ENCODE results near the gene LTB4R2. TPM values are rescaled to one million over a fixed set of nuclear protein-coding genes. Genes with fewer than 3 reads are reported as not detected.

The LTB4R2 gene
- total RNA-seq, 2 experiments from 2014 or later: 17.8 to 18.7 TPM

GRCh38 chr14:24268225-24268624 lies 41.7 kb upstream of the LTB4R2 start:
- Mint-ChIP-seq H3K9me3 (ENCODE audit: insufficient read depth) (no peaks in the 10 kb centered on the region), H3K27me3 (ENCODE audit: low read depth) (no peaks in the 10 kb centered on the region), H3K27ac (no peak overlapping the region), H3K4me3 (no peak overlapping the region), H3K4me1 (ENCODE audit: low read depth) (peaks cover 33% of the 10 kb centered on the region), H3K36me3 (ENCODE audit: low read depth) (peaks cover 21% of the 10 kb centered on the region)
- ATAC-seq: no peak
- POLR2A ChIA-PET: interaction anchor here (1.3 to 5.0 kb wide), 2 partner anchors 21 to 26 kb away, joined by 3 to 48 read pairs; partner anchors contain the start of gene TINF2
- CTCF ChIA-PET: interaction anchor here (1.9 to 8.7 kb wide), 2 partner anchors 26 to 29 kb away, joined by 5 to 98 read pairs; partner anchors contain the start of gene TINF2
- DNase-seq: no peak

GRCh38 chr14:24269368-24269767 lies 40.6 kb upstream of the LTB4R2 start:
- H3K4me1 Mint-ChIP-seq (ENCODE audit: low read depth): peaks cover 45% of the 10 kb centered on the region
- CTCF ChIA-PET: interaction anchor here (3.2 to 8.7 kb wide), 5 partner anchors 12 to 29 kb away, joined by 16 to 98 read pairs (median 54); partner anchors contain the start of genes DHRS1, NOP9 and TINF2

GRCh38 chr14:24269910-24270536 lies 39.9 kb upstream of the LTB4R2 start:
- no peaks in the 10 kb centered on the region for H3K9me3 Mint-ChIP-seq (ENCODE audit: insufficient read depth)
- H3K4me1 Mint-ChIP-seq (ENCODE audit: low read depth): peaks cover 46% of the 10 kb centered on the region
- no peak for ATAC-seq
- H3K27me3 Mint-ChIP-seq (ENCODE audit: low read depth): no peaks in the 10 kb centered on the region
- no peak for DNase-seq
- peak overlapping the region; percentile 91 for H3K27ac Mint-ChIP-seq
- ChIA-PET CTCF (interaction anchor here (1.3 to 8.7 kb wide), 9 partner anchors 8 to 156 kb away, joined by 4 to 98 read pairs (median 24); partner anchors contain the start of genes CIDEB, DCAF11, DHRS1 and NOP9), POLR2A (interaction anchor here (0.7 to 5.0 kb wide), 9 partner anchors 13 to 160 kb away, joined by 3 to 48 read pairs (median 13); partner anchors contain the start of genes CBLN3, CHMP4A, DHRS1 and KHNYN)
- peak overlapping the region; percentile 90 for H3K4me3 Mint-ChIP-seq
- peaks cover 21% of the 10 kb centered on the region for H3K36me3 Mint-ChIP-seq (ENCODE audit: low read depth)

More at GRCh38 chr14:24269368-24269767, 40.6 kb upstream of the LTB4R2 start:
- H3K9me3 Mint-ChIP-seq (ENCODE audit: insufficient read depth): no peaks in the 10 kb centered on the region
- no peak overlapping the region for H3K4me3 Mint-ChIP-seq
- DNase-seq (no peak), ATAC-seq (no peak)
- peaks cover 21% of the 10 kb centered on the region for H3K36me3 Mint-ChIP-seq (ENCODE audit: low read depth)
- POLR2A ChIA-PET: interaction anchor here (0.7 to 5.0 kb wide), 4 partner anchors 22 to 54 kb away, joined by 3 to 48 read pairs (median 4); partner anchors contain the start of genes MDP1 and TINF2
- H3K27ac Mint-ChIP-seq: no peak overlapping the region
- no peaks in the 10 kb centered on the region for H3K27me3 Mint-ChIP-seq (ENCODE audit: low read depth)

- ChIA-PET CTCF (interaction anchor here (0.7 to 8.7 kb wide), 17 partner anchors 9 to 215 kb away, joined by 3 to 98 read pairs (median 6); partner anchors contain the start of genes CHMP4A, CIDEB, DCAF11 and DHRS1), POLR2A (interaction anchor here (0.6 to 5.0 kb wide), 17 partner anchors 9 to 160 kb away, joined by 3 to 48 read pairs (median 7); partner anchors contain the start of genes CBLN3, CHMP4A, DHRS1 and GMPR2)
- ATAC-seq (no peak), DNase-seq (no peak)
- Mint-ChIP-seq H3K4me3 (peak overlapping the region; percentile 90), H3K4me1 (ENCODE audit: low read depth) (peaks cover 47% of the 10 kb centered on the region), H3K27me3 (ENCODE audit: low read depth) (no peaks in the 10 kb centered on the region), H3K36me3 (ENCODE audit: low read depth) (peaks cover 21% of the 10 kb centered on the region), H3K9me3 (ENCODE audit: insufficient read depth) (no peaks in the 10 kb centered on the region), H3K27ac (peak overlapping the region; percentile 91)
These were observed 39.3 kb upstream of the LTB4R2 start for GRCh38 chr14:24270537-24271133.

- ChIA-PET POLR2A (interaction anchor here (0.6 to 5.0 kb wide), 20 partner anchors 9 to 159 kb away, joined by 3 to 48 read pairs (median 6); partner anchors contain the start of genes CBLN3, CHMP4A, DHRS1 and GMPR2), CTCF (interaction anchor here (0.7 to 8.7 kb wide), 19 partner anchors 9 to 216 kb away, joined by 3 to 98 read pairs (median 5); partner anchors contain the start of genes CHMP4A, CIDEB, DCAF11 and DHRS1)
- Mint-ChIP-seq H3K4me1 (ENCODE audit: low read depth) (peaks cover 47% of the 10 kb centered on the region), H3K27ac (peak within 1 kb of the TSS; percentile 91), H3K4me3 (peak within 1 kb of the TSS; percentile 90), H3K27me3 (ENCODE audit: low read depth) (no peaks in the 10 kb centered on the region), H3K36me3 (ENCODE audit: low read depth) (peaks cover 19% of the 10 kb centered on the region), H3K9me3 (ENCODE audit: insufficient read depth) (no peaks in the 10 kb centered on the region)
- ATAC-seq (peak; percentile 94), DNase-seq (peak; percentile 93)
These were observed 38.7 kb upstream of the LTB4R2 start, which contains the start of gene RABGGTA for GRCh38 chr14:24271134-24271833. TSS of gene RABGGTA (minus strand) at chr14:24271597. CDS start at chr14:24271115, 482 bp downstream.

GRCh38 chr14:24271834-24272263 lies 38.1 kb upstream of the LTB4R2 start:
- CTCF ChIA-PET: interaction anchor here (1.0 to 8.7 kb wide), 14 partner anchors 9 to 216 kb away, joined by 3 to 98 read pairs (median 13); partner anchors contain the start of genes CHMP4A, CIDEB, DCAF11 and DHRS1
- H3K36me3 Mint-ChIP-seq (ENCODE audit: low read depth): peaks cover 13% of the 10 kb centered on the region

GRCh38 chr14:24272467-24272866 lies 37.5 kb upstream of the LTB4R2 start:
- H3K4me1 Mint-ChIP-seq (ENCODE audit: low read depth): peaks cover 50% of the 10 kb centered on the region
- CTCF ChIA-PET: interaction anchor here (1.0 to 8.7 kb wide), 8 partner anchors 19 to 38 kb away, joined by 3 to 98 read pairs (median 22); partner anchors contain the start of genes CIDEB, DHRS1, LTB4R2 and NOP9
- H3K36me3 Mint-ChIP-seq (ENCODE audit: low read depth): peaks cover 9% of the 10 kb centered on the region

More at GRCh38 chr14:24271834-24272263, 38.1 kb upstream of the LTB4R2 start:
- H3K9me3 Mint-ChIP-seq (ENCODE audit: insufficient read depth): no peaks in the 10 kb centered on the region
- DNase-seq (no peak), ATAC-seq (no peak)
- peak overlapping the region; percentile 91 for H3K27ac Mint-ChIP-seq
- H3K4me1 Mint-ChIP-seq (ENCODE audit: low read depth): peaks cover 47% of the 10 kb centered on the region
- H3K27me3 Mint-ChIP-seq (ENCODE audit: low read depth): no peaks in the 10 kb centered on the region
- peak overlapping the region; percentile 90 for H3K4me3 Mint-ChIP-seq
- POLR2A ChIA-PET: interaction anchor here (0.7 to 5.0 kb wide), 16 partner anchors 8 to 159 kb away, joined by 3 to 48 read pairs (median 7); partner anchors contain the start of genes CBLN3, CHMP4A, DHRS1 and GMPR2

GRCh38 chr14:24273422-24273998 lies 36.4 kb upstream of the LTB4R2 start:
- Mint-ChIP-seq H3K27ac (peak overlapping the region; percentile 82), H3K4me1 (ENCODE audit: low read depth) (peaks cover 60% of the 10 kb centered on the region), H3K36me3 (ENCODE audit: low read depth) (peaks cover 7% of the 10 kb centered on the region), H3K9me3 (ENCODE audit: insufficient read depth) (no peaks in the 10 kb centered on the region), H3K27me3 (ENCODE audit: low read depth) (no peaks in the 10 kb centered on the region), H3K4me3 (no peak overlapping the region)
- CTCF ChIA-PET: interaction anchor here (0.7 to 8.7 kb wide), 15 partner anchors 16 to 215 kb away, joined by 3 to 98 read pairs (median 8); partner anchors contain the start of genes CIDEB, DHRS1, KHNYN and LTB4R
- ATAC-seq (no peak), DNase-seq (no peak)
- POLR2A ChIA-PET: interaction anchor here (0.7 to 1.9 kb wide), 6 partner anchors 16 to 112 kb away, joined by 4 to 19 read pairs (median 6); partner anchors contain the start of genes CHMP4A, IRF9 and TINF2

More at GRCh38 chr14:24272467-24272866, 37.5 kb upstream of the LTB4R2 start:
- no peaks in the 10 kb centered on the region for H3K27me3 Mint-ChIP-seq (ENCODE audit: low read depth)
- POLR2A ChIA-PET: interaction anchor here (1.2 to 5.0 kb wide), 6 partner anchors 20 to 158 kb away, joined by 3 to 48 read pairs (median 12); partner anchors contain the start of genes CBLN3, IRF9, KHNYN and LTB4R
- DNase-seq (no peak), ATAC-seq (no peak)
- H3K27ac Mint-ChIP-seq: peak overlapping the region; percentile 91
- no peaks in the 10 kb centered on the region for H3K9me3 Mint-ChIP-seq (ENCODE audit: insufficient read depth)
- peak overlapping the region; percentile 90 for H3K4me3 Mint-ChIP-seq

- ATAC-seq: peak; percentile 2
- no peaks in the 10 kb centered on the region for H3K27me3 Mint-ChIP-seq (ENCODE audit: low read depth)
- no peaks in the 10 kb centered on the region for H3K9me3 Mint-ChIP-seq (ENCODE audit: insufficient read depth)
- H3K27ac Mint-ChIP-seq: peak overlapping the region; percentile 82
- ChIA-PET POLR2A (interaction anchor here (0.7 to 1.9 kb wide), 6 partner anchors 16 to 113 kb away, joined by 4 to 19 read pairs (median 6); partner anchors contain the start of genes CHMP4A, IRF9 and TINF2), CTCF (interaction anchor here (0.7 to 8.7 kb wide), 15 partner anchors 16 to 216 kb away, joined by 3 to 98 read pairs (median 8); partner anchors contain the start of genes CIDEB, DHRS1, KHNYN and LTB4R)
- H3K4me3 Mint-ChIP-seq: no peak overlapping the region
- peak; percentile 57 for DNase-seq
- H3K4me1 Mint-ChIP-seq (ENCODE audit: low read depth): peaks cover 65% of the 10 kb centered on the region
- peaks cover 6% of the 10 kb centered on the region for H3K36me3 Mint-ChIP-seq (ENCODE audit: low read depth)
These were observed 35.8 kb upstream of the LTB4R2 start for GRCh38 chr14:24274101-24274543.

GRCh38 chr14:24277071-24277470 lies 32.9 kb upstream of the LTB4R2 start:
- Mint-ChIP-seq H3K9me3 (ENCODE audit: insufficient read depth) (no peaks in the 10 kb centered on the region), H3K36me3 (ENCODE audit: low read depth) (peaks cover 2% of the 10 kb centered on the region), H3K4me3 (no peak overlapping the region), H3K4me1 (ENCODE audit: low read depth) (peaks cover 54% of the 10 kb centered on the region), H3K27ac (no peak overlapping the region), H3K27me3 (ENCODE audit: low read depth) (no peaks in the 10 kb centered on the region)
- DNase-seq (no peak), ATAC-seq (no peak)
- CTCF ChIA-PET: interaction anchor here (1.0 to 8.4 kb wide), 4 partner anchors 18 to 35 kb away, joined by 3 to 57 read pairs (median 31); partner anchors contain the start of genes CIDEB, LTB4R, LTB4R2 and TINF2
- POLR2A ChIA-PET: interaction anchor here (1.6 kb wide), 1 partner anchor 34 kb away, joined by 6 read pairs; the partner anchor contains the start of gene TINF2
